Left renal cortex interstitium (tissue), 4 donors: ENCODE measurements around the gene CCDC191. TPM values are rescaled to one million over a fixed set of nuclear protein-coding genes. Genes with fewer than 3 reads are reported as not detected.

ENCODE experiments used
- DNase-seq, 4 donors: peaks; one replicate each; pipeline ENCODE4 v3.0.0-alpha.2; 2013; ENCODE audit warnings: low read depth in 4 of 4, low spot score in 2 of 4, missing footprints in 1 of 4
- polyA plus RNA-seq, 4 donors: library from polyadenylated mRNA; unstranded; fragments of 120-200 nt; gene quantifications; one replicate each; pipeline ENCODE4 v1.2.1, GENCODE V29; 2013; ENCODE audit not compliant: insufficient read length in 4 of 4

CCDC191 gene
- polyA plus RNA-seq, 4 donors, result 11.6 to 27.3 (median 20.1) TPM

- no peak for DNase-seq
Observed at GRCh38 chr3:114067804-114068203, 11.5 kb upstream of the CCDC191 start.

DNA sequence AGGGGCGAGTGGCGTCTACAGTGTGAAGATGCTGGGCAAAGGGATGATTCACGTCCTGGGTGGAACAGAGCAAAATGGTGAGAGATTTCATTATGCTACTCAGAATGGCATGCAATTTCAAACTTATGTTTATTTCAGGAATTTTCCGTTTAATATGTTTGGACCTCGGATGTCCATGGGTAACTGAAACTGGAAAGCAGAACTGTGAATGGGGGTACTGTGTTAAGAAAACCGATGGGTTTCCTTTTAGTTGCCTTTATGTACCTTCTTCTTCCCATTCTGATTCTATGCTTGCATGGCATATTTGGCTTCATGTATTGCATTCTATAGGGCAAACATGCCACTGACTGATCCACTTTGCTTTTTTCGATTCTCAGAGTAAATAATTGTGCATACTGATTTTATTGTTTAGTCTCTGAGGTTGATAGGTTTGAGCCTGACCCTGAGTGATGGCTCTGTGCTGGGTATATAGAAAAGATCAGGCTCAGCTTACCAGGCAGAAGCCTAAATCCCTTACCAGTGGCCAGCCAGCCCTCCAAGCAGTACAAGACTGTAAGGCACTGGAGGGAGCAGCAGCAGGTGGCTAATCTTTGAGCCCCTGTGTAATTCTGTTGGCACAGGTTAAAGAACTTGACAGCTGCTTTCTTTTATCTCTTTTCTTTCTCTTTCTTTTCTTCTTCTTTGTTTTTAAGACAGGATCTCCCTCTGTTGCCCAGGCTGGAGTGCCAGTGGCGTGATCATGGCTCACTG lies 4.8 kb upstream of the CCDC191 start:
- no peak for DNase-seq

DNA sequence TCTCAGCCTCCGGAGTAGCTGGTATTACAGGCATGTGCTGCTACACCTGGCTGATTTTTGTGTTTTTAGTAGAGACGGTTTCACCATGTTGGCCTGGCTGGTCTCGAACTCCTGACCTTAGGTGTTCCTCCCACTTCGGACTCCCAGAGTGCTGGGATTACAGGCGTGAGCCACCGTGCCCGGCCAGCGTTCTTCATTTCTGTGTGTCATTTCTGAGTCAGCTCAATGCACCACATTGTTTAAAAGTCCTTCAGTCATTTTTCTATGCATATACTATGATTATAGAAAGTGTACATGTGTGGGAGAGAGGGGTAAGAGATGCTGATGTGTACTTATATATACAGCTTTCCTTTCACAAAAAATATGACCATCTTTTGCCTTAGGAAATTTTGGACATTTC lies 2.3 kb upstream of the CCDC191 start:
- no peak for DNase-seq

- DNase-seq, result no peak
Observed at GRCh38 chr3:114057011-114057347, 653 bp upstream of the CCDC191 start.

DNA sequence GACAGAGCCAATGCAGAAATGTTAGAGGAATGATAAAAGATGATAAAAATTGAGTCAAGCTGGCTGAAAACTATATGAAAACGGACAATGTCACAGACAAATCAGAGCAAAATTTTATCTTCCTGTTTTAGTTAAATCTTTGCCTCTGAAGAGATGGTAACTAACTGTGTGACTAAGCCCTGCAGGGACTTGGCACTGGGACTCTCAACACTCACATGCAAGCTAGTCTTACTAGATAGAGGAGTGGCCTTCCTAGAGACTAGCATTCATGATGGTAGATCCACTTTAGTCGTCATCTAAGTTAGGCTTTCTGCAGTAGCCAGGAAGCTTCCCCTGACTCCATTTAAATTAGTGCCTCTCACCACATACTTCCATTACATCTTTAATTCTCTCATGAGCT lies 4.1 kb downstream of the CCDC191 start:
- no peak for DNase-seq

GRCh38 chr3:114043205-114043604 lies 13.1 kb downstream of the CCDC191 start:
- DNase-seq, result no peak

DNA sequence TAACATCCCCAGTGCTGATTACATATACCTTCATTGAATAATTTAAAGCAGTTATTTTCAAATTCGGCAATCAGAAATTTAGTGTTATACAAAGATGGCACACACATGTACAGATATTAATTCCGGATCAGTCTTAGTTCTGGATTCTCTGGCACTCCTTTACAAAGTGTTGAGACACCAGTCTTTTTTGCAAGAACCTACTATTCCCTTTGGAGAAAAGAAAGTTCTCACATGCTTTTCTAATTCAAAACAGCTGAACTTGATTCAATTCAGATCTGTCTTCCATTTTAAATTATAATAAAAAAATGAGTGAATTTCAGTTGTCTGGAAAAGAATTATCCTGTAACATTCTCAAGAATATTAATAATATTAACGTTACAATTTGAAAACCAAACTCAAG lies 20.4 kb downstream of the CCDC191 start:
- no peak for DNase-seq

DNA sequence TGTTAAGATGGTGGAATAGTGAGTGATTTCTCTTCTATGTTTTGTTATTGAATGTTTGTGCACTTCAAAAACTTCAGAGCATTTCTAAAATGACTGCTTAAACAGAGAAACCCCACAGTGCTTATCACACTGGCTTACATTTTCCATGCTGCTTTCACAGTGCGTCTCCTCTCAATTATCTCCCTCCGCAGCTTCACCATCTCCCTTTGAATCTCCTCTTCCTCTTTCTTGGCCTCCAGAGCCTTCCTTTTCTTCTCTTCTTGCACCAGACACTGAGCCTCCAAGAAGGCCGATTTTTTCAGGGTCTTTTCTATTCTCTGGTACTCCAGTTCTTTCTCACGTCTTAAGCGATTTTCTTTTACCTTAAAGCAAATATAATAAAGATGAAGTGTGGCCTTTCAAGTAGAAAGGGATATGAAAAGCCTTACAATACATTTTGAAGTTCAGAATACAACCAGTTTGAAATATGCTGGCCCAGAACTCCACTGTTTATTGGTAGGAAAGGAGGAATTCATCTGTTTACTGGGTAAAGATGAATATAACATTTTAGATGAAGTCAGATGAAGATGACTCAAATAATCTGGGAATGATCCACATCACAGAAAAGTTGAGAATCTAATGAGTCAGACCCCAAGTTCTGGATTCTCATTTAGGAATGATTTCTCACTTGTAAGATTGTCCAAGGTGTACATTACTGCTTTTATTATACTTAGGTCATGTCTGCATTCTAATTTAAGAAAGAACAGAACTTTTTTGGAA lies 21.4 kb downstream of the CCDC191 start:
- no peak for DNase-seq

GRCh38 chr3:114034211-114034610 lies 22.1 kb downstream of the CCDC191 start:
- DNase-seq, result no peak

GRCh38 chr3:114033721-114034120 lies 22.6 kb downstream of the CCDC191 start:
- no peak for DNase-seq

DNA sequence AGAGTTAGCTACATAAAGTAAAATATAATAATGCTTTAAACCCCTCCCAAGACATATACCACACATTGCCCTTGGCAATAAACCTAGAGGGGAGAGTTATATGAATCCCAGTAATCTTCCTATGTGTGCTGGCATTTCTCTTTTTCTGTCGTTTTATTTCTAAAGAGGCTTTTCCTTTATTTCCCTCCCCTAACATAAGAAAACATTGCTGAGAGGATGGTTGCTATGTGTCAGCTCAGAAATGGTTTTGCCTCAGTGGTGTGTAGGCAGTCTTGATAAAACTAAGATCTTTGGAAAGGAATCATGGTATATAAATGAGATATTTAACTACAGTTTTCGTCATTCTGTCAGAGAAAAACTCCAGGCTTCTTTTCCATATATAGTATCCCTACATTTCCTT lies 30.0 kb downstream of the CCDC191 start:
- no peak for DNase-seq

DNA sequence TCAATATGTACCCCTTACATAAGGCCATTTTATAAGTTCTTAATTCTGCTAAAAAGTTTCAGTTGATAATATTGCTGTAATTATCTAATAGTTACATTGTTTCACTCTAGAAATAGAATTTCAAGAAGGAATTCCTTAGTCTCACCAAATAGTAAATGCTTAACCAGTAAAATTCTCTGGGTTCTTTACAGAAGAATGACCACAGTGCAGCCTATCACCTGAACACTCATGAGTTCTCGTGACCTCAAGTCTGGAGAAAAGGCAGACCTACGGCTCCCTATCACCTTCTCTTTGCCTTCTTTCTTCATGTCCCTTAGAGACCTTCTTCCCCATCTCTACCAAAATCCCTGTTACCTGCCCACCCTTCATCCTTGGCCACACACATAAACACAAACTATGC lies 30.9 kb downstream of the CCDC191 start:
- no peak for DNase-seq

DNA sequence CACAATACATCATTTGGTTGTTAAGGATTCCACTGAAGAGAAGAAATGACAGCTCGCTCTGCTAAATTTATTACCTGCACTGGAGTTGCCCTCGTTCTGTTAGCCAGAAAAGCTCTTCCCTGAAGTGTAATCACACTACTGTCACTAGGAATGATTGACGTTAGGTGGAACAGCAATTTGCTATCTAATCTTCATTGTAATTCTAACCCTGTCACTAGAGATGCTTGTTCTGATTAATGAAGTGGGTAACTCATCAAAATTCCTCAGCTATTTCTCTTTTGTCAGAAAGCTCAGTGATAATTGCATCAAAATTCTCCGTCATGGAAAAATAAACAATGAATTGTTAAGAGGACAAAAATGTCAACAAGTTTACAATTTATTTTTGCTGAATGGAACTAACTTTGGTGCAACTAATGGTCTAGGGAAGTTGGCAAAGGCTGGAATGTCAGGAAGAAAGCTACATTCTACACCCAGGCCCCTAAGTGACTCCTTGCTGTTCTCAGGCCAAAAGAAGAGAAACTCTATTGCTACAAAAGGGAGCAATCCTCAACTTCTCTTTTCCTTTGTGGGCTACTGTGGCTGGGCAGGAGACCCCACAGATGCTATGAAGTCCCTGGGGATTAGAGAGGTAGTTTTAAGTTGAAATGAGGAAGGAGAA lies 34.1 kb downstream of the CCDC191 start:
- DNase-seq, result peak in 1 of 4 donors; percentile 7

GRCh38 chr3:114020907-114021306 lies 35.4 kb downstream of the CCDC191 start:
- no peak for DNase-seq

- no peak for DNase-seq
Observed at GRCh38 chr3:114019486-114019885, 36.8 kb downstream of the CCDC191 start.

DNA sequence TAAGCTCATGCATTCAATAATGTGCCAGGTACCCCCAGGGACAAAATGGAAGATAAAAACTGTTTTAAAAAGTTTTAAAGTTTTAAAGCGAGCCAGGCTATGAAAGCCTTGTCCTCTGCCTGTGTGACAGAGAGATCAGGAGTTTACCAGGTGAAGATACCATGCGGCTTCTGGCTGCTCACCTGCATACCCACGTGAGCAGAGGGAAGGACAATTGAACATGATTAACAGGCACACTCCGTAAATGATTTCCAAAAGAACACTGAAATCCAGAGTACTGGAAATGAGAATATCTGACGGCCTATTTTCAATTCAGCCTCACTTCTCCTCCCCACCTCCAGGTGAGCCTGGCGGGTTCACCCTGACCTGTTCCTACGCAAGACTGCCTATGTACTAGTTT lies 42.1 kb downstream of the CCDC191 start:
- no peak for DNase-seq

DNA sequence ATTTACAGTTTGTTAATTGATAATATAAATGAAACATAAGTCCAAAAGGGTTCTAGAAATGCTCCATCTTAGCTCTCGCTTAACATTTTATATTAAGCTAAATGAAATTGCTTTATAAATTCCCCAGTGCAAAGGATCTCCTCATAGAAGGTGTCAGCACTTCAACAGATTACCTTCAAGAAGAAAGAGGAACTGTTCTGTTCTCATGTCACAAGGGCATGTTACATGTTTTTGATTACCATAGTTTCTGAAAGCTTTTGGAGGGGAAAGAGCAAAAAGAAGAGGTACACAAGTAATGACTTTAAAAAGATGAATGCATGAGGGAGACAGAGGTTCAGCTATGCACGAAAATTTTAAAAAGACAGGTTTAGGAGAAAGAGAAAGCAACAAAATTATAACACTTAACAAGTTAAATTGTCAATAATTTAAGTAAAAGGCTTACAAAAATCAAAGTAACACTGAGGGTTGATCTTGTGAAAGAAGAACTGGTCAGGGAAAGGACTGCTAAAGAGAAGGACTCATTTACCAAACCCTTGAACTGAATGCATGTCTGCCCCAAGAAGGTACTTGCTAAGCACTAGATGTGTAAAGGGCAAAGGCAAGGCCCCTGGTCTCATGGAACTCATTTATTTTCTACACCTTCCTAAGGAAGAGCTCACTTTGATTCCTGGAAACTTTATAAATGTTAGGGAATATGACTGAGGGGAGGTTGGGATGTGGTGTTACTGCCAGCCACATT lies 45.1 kb downstream of the CCDC191 start:
- DNase-seq, result no peak

DNA sequence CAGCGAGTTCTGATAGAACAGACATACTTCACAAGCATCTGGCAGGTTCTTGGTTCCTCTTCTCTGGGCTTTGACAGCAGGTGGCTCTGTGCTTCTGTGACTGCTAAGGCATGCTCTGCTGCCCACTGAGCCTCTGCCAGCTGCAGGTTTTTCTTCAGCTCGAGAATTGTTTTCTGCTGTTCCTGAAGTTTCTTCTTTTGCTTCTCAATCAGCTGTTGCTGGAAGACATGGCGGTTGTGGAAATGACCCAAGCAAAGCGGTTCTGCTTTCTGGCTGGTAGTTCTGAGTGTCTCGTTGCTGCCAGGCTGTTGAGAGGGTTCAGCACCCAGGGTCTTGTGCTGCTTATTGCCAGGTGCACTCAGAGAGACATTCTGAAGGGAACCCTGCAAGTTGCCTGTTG lies 50.8 kb downstream of the CCDC191 start:
- DNase-seq, result no peak

- DNase-seq, result no peak
Observed at GRCh38 chr3:113985541-113985940, 70.8 kb downstream of the CCDC191 start.

DNA sequence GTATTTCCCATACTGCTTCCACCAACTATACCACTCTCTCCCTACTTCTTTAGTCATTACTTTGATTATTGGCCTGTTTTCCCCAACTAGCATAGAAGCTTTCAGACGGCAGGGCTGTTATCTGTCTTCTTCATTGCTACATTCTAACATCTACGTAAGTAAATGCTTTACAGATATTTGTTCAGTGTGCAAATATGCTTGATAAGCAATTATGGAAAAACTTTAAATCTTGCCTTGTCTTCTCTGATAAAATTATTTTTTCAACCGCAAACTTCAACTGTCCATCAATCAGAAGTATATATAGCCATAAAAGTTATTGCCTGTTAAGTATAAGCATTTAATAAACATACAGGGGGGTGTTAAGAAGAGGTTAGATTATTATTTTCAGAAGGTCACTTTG lies 72.8 kb downstream of the CCDC191 start:
- no peak for DNase-seq

DNA sequence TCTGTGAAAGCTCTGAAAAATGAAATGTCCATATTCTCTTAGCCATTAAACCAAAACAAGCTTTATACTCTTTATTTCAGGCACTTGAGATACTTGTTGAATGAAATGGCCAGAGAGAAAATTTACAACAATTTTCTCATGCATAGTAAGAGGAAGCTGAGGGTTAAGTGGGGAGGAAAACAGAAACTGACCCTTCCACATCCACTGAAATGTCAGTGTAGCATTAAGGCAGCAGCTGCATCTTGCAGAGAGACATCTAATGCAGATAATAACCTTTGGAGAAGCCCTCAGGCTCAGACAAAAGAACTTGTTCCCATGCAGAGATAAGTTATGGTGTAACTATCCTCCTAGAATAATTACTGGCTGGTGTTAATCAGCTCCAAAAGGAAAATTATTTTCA lies 74.5 kb downstream of the CCDC191 start:
- DNase-seq, result no peak
